B cell (primary cell): Measurements from ENCODE around the gene KDM1B. TPM values are rescaled to one million over a fixed set of nuclear protein-coding genes. Genes with fewer than 3 reads are reported as not detected.
A peak's percentile ranks its signal among the peaks of the same experiment; 100 is the strongest.

Source experiments
- ATAC-seq: fragments of 200-7000 bp; cut with Tn5 transposase; one replicate; pipeline ENCODE4 v1.10.0; 2021; ENCODE audit warnings: low read depth, mild to moderate bottlenecking, moderate number of reproducible peaks, moderate library complexity
- CTCF ChIA-PET: fragments of 350-600 bp; sonication (Branson Sonifier 250); formaldehyde crosslinking; loops from one replicate; lab custom pipeline; 2021; ENCODE audit warnings: antibody characterized with exemption, inconsistent platforms; lab: Charles Lee
- POLR2A ChIA-PET: fragments of 350-600 bp; sonication (Branson Sonifier 250); formaldehyde crosslinking; loops from one replicate; lab custom pipeline; 2021; ENCODE audit warnings: antibody characterized with exemption; lab: Charles Lee
- DNase-seq: peaks from one replicate; pipeline ENCODE4 v3.0.0; 2013
- H2AFZ ChIP-seq: 2 replicates; pipeline ENCODE4 v1.6.1; 2012; ENCODE audit warnings: mild to moderate bottlenecking, low read depth, low read length; ENCODE audit not compliant: insufficient read depth, poor library complexity, severe bottlenecking
- H3K27ac ChIP-seq, 2 donors: 1 replicate in 1 of 2; 2 replicates in 1 of 2; pipeline ENCODE4 v1.5.1; 2012 to 2013; ENCODE audit warnings: low read length in 2 of 2, mild to moderate bottlenecking in 2 of 2, moderate library complexity in 1 of 2
- H3K27me3 ChIP-seq, 4 experiments: fragments of 200-600 bp in 1 of 4; sonication (generic) in 1 of 4; replicated peaks in 1 of 4; 1 replicate in 2 of 4; 2 replicates in 2 of 4; pipeline versions ENCODE4 v1.6.1 to v1.7.0; 2013 to 2016; ENCODE audit warnings: low read length in 3 of 4, mild to moderate bottlenecking in 2 of 4, mixed read lengths in 1 of 4, moderate library complexity in 1 of 4; ENCODE audit not compliant: insufficient read depth in 4 of 4, control insufficient read depth in 3 of 4; ENCODE audit errors: control extremely low read depth in 1 of 4
- H3K36me3 ChIP-seq, 2 experiments: replicated peaks in 1 of 2; 1 replicate in 1 of 2; 2 replicates in 1 of 2; pipeline versions ENCODE4 v1.6.1 to v1.7.1; 2013; ENCODE audit warnings: low read length in 1 of 2; ENCODE audit not compliant: insufficient read depth in 2 of 2, control insufficient read depth in 1 of 2; ENCODE audit errors: control extremely low read depth in 1 of 2, extremely low read depth in 1 of 2
- H3K4me1 ChIP-seq, 2 donors: fragments of 200-600 bp in 1 of 2; sonication (generic) in 1 of 2; 1 replicate in 1 of 2; 2 replicates in 1 of 2; pipeline versions ENCODE4 v1.5.1 to v1.6.1; 2013 to 2017; ENCODE audit warnings: low read length in 2 of 2; ENCODE audit not compliant: control insufficient read depth in 2 of 2, insufficient read depth in 2 of 2
- H3K4me2 ChIP-seq: replicated peaks from 2 replicates; pipeline ENCODE3; 2012; ENCODE audit warnings: mild to moderate bottlenecking, low read depth, low read length; ENCODE audit not compliant: poor library complexity, severe bottlenecking
- H3K4me3 ChIP-seq, 5 experiments: fragments of 200-600 bp in 1 of 5; sonication (generic) in 1 of 5; 1 replicate in 3 of 5; 2 replicates in 2 of 5; pipeline versions ENCODE4 v1.5.1 to v1.7.0; 2011 to 2016; ENCODE audit warnings: low read length in 4 of 5, mild to moderate bottlenecking in 4 of 5, low read depth in 2 of 5, control low read depth in 1 of 5, moderate library complexity in 1 of 5; ENCODE audit not compliant: insufficient read depth in 1 of 5; ENCODE audit errors: control extremely low read depth in 1 of 5, extremely low read depth in 1 of 5
- H3K79me2 ChIP-seq: fragments of 200-600 bp; sonication (generic); one replicate; pipeline ENCODE4 v1.6.0; 2016; ENCODE audit warnings: low read length; ENCODE audit not compliant: control insufficient read depth, insufficient read depth
- H3K9ac ChIP-seq: fragments of 200-600 bp; sonication (generic); 2 replicates; pipeline ENCODE4 v1.6.1; 2017; ENCODE audit warnings: mild to moderate bottlenecking, low read length, moderate library complexity
- H3K9me3 ChIP-seq, 3 donors: one replicate each; pipeline versions ENCODE4 v1.6.1 to v1.7.1; 2013; ENCODE audit warnings: low read length in 2 of 3; ENCODE audit not compliant: control insufficient read depth in 2 of 3, insufficient read depth in 1 of 3; ENCODE audit errors: control extremely low read depth in 1 of 3
- H4K20me1 ChIP-seq: 2 replicates; pipeline ENCODE4 v1.6.0; 2012; ENCODE audit warnings: mild to moderate bottlenecking, low read length; ENCODE audit not compliant: insufficient read depth, control insufficient read depth, poor library complexity, severe bottlenecking
- H3K27ac Mint-ChIP-seq: one replicate; pipeline ENCODE4 v1.8.0; 2021; ENCODE audit warnings: mixed read lengths
- H3K27me3 Mint-ChIP-seq: one replicate; pipeline ENCODE4 v1.8.0; 2021; ENCODE audit warnings: mixed read lengths
- H3K4me1 Mint-ChIP-seq: one replicate; pipeline ENCODE4 v1.8.0; 2021; ENCODE audit warnings: mixed read lengths
- H3K4me3 Mint-ChIP-seq: one replicate; pipeline ENCODE4 v1.8.0; 2021; ENCODE audit warnings: mixed read lengths
- H3K9me3 Mint-ChIP-seq: one replicate; pipeline ENCODE4 v1.8.0; 2022; ENCODE audit warnings: mixed read lengths; ENCODE audit not compliant: insufficient read depth
- CTCF ChIP-seq: fragments of 200-600 bp; IDR thresholded peaks from one replicate; pipeline ENCODE4 v1.8.0; 2022; ENCODE audit warnings: antibody characterized with exemption, mild to moderate bottlenecking
- EZH2 ChIP-seq: IDR thresholded peaks from 2 replicates; pipeline ENCODE4 v1.6.1; 2012; ENCODE audit warnings: borderline replicate concordance, low read depth, mild to moderate bottlenecking, moderate library complexity, low read length; ENCODE audit not compliant: insufficient read depth, poor library complexity, severe bottlenecking
- WGBS: methylation state at CpG from one replicate; pipeline ENCODE4 v1.1.5; 2013; ENCODE audit warnings: missing lambda C conversion rate; ENCODE audit not compliant: insufficient coverage; 5-methylcytosine and 5-hydroxymethylcytosine counted together
- intact Hi-C: fragments of 100-400 bp; cut with micrococcal nuclease; formaldehyde crosslinking; loops from one replicate; pipeline ENCODE4 v1.10.0; 2022
- polyA plus RNA-seq: library from polyadenylated mRNA; depleted of rRNA; stranded (reverse); fragments of >200 nt; gene quantifications from 2 replicates; pipeline ENCODE4 v1.2.3, GENCODE V29; 2012
- total RNA-seq, 2 donors: library from RNA; stranded (reverse); fragments of 120-200 nt in 1 of 2; gene quantifications; 1 replicate in 1 of 2; 2 replicates in 1 of 2; pipeline versions ENCODE4 v1.2.3 to v1.2.4, GENCODE V29; 2013 to 2022

The KDM1B gene
- total and polyA plus RNA-seq, 2 donors (not counting 1 experiment from before 2014, with no cell fraction given): 10.9 to 16.0 TPM

GRCh38 chr6:18177286-18177965 is 22.2 kb downstream of the KDM1B start:
- Mint-ChIP-seq H3K27me3 (no peaks in the 10 kb centered on the region), H3K27ac (no peak overlapping the region), H3K4me3 (no peak overlapping the region), H3K4me1 (peaks cover 37% of the 10 kb centered on the region), H3K9me3 (peaks cover 2% of the 10 kb centered on the region)
- Histone ChIP-seq H3K4me1 (peaks cover 13 to 16% of the 10 kb centered on the region in 2 donors), H3K36me3 (peaks cover 4 to 11% of the 10 kb centered on the region in 2 experiments), H4K20me1 (no peaks in the 10 kb centered on the region), H3K27ac (no peak overlapping the region), H3K4me3 (no peak overlapping the region), H3K4me2 (no peak overlapping the region), H3K79me2 (peaks cover 22% of the 10 kb centered on the region), H2AFZ (no peak overlapping the region), H3K9me3 (no peaks in the 10 kb centered on the region), H3K9ac (no peak overlapping the region), H3K27me3 (no peaks in the 10 kb centered on the region)
- intact Hi-C loops: no loop called here
- no peak for ATAC-seq
- WGBS: no CpG with 5 or more reads among the region's 4 CpGs
- no peak for TF ChIP-seq EZH2
- TF ChIP-seq CTCF: no peak
- DNase-seq: no peak
- ChIA-PET CTCF (no interaction called here), POLR2A (no interaction called here)

GRCh38 chr6:18178960-18179615 is 23.9 kb downstream of the KDM1B start:
- Histone ChIP-seq H3K79me2 (peaks cover 22% of the 10 kb centered on the region), H3K27me3 (no peaks in the 10 kb centered on the region), H4K20me1 (no peaks in the 10 kb centered on the region), H3K4me2 (no peak overlapping the region), H3K27ac (peak overlapping the region in 1 of 2 donors; percentile 40), H3K4me1 (peaks cover 13 to 16% of the 10 kb centered on the region in 2 donors), H3K4me3 (no peak overlapping the region), H3K9me3 (no peaks in the 10 kb centered on the region), H2AFZ (no peak overlapping the region), H3K36me3 (peaks cover 1 to 9% of the 10 kb centered on the region in 2 experiments), H3K9ac (no peak overlapping the region)
- peaks cover 37% of the 10 kb centered on the region for H3K4me1 Mint-ChIP-seq
- DNase-seq: no peak
- H3K27ac Mint-ChIP-seq: peak overlapping the region; percentile 16
- peak overlapping the region; percentile 2 for H3K4me3 Mint-ChIP-seq
- H3K9me3 Mint-ChIP-seq: peaks cover 2% of the 10 kb centered on the region
- ATAC-seq: no peak
- POLR2A ChIA-PET: no interaction called here
- CTCF ChIA-PET: no interaction called here
- H3K27me3 Mint-ChIP-seq: no peaks in the 10 kb centered on the region
- intact Hi-C loops: no loop called here
- TF ChIP-seq CTCF (no peak), EZH2 (no peak)
- 60% methylated on average over 1 of the region's 3 CpGs for WGBS
